Adrenal gland (tissue), 12 donors: ENCODE data around the gene ERI3. TPM values are rescaled to one million over a fixed set of nuclear protein-coding genes. Genes with fewer than 3 reads are reported as not detected.

ENCODE experiments used
- DNase-seq, 7 donors: peaks; one replicate each; pipeline ENCODE4 v3.0.0-alpha.2; 2019 to 2020
- H3K27ac ChIP-seq, 5 donors: fragments of 200-600 bp; sonication (generic) in 4 of 5; 1 replicate in 3 of 5; 2 replicates in 2 of 5; pipeline versions ENCODE4 v1.5.1 to v1.8.0; 2016 to 2020; ENCODE audit warnings: mild to moderate bottlenecking in 1 of 5
- H3K27me3 ChIP-seq: fragments of 200-600 bp; 2 replicates; pipeline ENCODE4 v1.8.0; 2021
- H3K36me3 ChIP-seq, 2 donors: fragments of 200-600 bp; replicated peaks in 1 of 2; 1 replicate in 1 of 2; 2 replicates in 1 of 2; pipeline versions ENCODE4 v1.5.1 to v1.8.0; 2018 to 2022
- H3K4me1 ChIP-seq, 2 donors: fragments of 200-600 bp; replicated peaks in 1 of 2; 1 replicate in 1 of 2; 2 replicates in 1 of 2; pipeline versions ENCODE4 v1.5.1 to v1.8.0; 2018 to 2021
- H3K4me3 ChIP-seq, 4 donors: fragments of 200-600 bp; sonication (generic) in 3 of 4; one replicate each; pipeline ENCODE4 v1.5.1; 2016 to 2018
- H3K9me3 ChIP-seq, 3 donors: fragments of 200-600 bp; sonication (generic) in 1 of 3; replicated peaks in 1 of 3; 1 replicate in 2 of 3; 2 replicates in 1 of 3; pipeline versions ENCODE4 v1.5.1 to v1.8.0; 2016 to 2021
- POLR2A ChIP-seq, 2 donors: fragments of 450-650 bp; IDR thresholded peaks; one replicate each; pipeline ENCODE4 v1.6.1; 2017; ENCODE audit warnings: antibody characterized with exemption in 2 of 2, mild to moderate bottlenecking in 2 of 2, moderate library complexity in 1 of 2
- WGBS, 4 donors: extraction: QIAGEN DNeasy Blood & Tissue Kit in 2 of 4; methylation state at CpG; one replicate each; pipeline versions ENCODE4 v1.1.5 to v1.1.7; 2013 to 2017; 5-methylcytosine and 5-hydroxymethylcytosine counted together
- intact Hi-C, 2 donors: fragments of 100-400 bp; cut with DNase I; formaldehyde crosslinking; loops; one replicate each; pipeline versions ENCODE4 v1.14.1 to v1.15.0; 2022 to 2023
- polyA plus RNA-seq, 3 donors: library from polyadenylated mRNA; stranded (reverse); fragments of 200-250 nt in 2 of 3; fragments of 350-450 nt in 1 of 3; fragmentation: Illumina TruSeq in 1 of 3; extraction: RNeasy Lipid Tissue Mini Kit (QIAGEN cat#74804) in 1 of 3; gene quantifications; one replicate each; pipeline ENCODE4 v1.2.3, GENCODE V29; 2013 to 2014
- total RNA-seq, 9 donors: library from RNA; depleted of rRNA in 4 of 9; stranded (reverse); fragments of >200 nt in 4 of 9; fragments of 120-200 nt in 1 of 9; fragmentation: NEBNext Ultra II Directional in 1 of 9; extraction: Animal tissue kit (Norgen Biotek cat#: 25700) in 1 of 9; gene quantifications; one replicate each; pipeline versions ENCODE4 v1.1.0 to v1.2.4, GENCODE V29; 2013 to 2023
- TF ChIP-seq, protein P1 (sequence below), 6 experiments: fragments of 450-650 bp in 4 of 6; fragments of 200-600 bp in 2 of 6; sonication (generic) in 1 of 6; IDR thresholded peaks; 1 replicate in 5 of 6; 2 replicates in 1 of 6; pipeline versions ENCODE4 v1.5.1 to v1.8.0; 2016 to 2021; ENCODE audit warnings: antibody characterized with exemption in 6 of 6, mild to moderate bottlenecking in 2 of 6, moderate library complexity in 1 of 6
- donor health status: healthy with polysubstance abuse.
- donor health status: Bipolar disorder and iron deficiency.
- donor health status: DM: yes; HTN: yes; CAD: no.
- donor health status: DM: no; HTN: no; CAD: no.
- donor health status: DM: no; HTN: no; CAD: no.
- donor health status: DM: yes; HTN: yes; CAD: no.

Gene ERI3
- total and polyA plus RNA-seq, 12 donors: 33.8 to 68.4 (median 46.7) TPM

GRCh38 chr1:44328671-44329416 is 26.2 kb downstream of the ERI3 start:
- Histone ChIP-seq H3K27me3 (no peaks in the 10 kb centered on the region), H3K27ac (no peak overlapping the region), H3K4me1 (peaks cover 0 to 10% of the 10 kb centered on the region in 2 donors), H3K36me3 (peaks cover 0 to 3% of the 10 kb centered on the region in 2 donors), H3K4me3 (no peak overlapping the region), H3K9me3 (no peaks in the 10 kb centered on the region)
- intact Hi-C loops: no loop called here
- 78 to 87% (median 83%) methylated on average over 5 of the region's 5 CpGs for WGBS, 4 donors
- no peak for TF ChIP-seq POLR2A (IDR thresholded peaks at IDR 0.05)
- TF ChIP-seq, protein P1, sequence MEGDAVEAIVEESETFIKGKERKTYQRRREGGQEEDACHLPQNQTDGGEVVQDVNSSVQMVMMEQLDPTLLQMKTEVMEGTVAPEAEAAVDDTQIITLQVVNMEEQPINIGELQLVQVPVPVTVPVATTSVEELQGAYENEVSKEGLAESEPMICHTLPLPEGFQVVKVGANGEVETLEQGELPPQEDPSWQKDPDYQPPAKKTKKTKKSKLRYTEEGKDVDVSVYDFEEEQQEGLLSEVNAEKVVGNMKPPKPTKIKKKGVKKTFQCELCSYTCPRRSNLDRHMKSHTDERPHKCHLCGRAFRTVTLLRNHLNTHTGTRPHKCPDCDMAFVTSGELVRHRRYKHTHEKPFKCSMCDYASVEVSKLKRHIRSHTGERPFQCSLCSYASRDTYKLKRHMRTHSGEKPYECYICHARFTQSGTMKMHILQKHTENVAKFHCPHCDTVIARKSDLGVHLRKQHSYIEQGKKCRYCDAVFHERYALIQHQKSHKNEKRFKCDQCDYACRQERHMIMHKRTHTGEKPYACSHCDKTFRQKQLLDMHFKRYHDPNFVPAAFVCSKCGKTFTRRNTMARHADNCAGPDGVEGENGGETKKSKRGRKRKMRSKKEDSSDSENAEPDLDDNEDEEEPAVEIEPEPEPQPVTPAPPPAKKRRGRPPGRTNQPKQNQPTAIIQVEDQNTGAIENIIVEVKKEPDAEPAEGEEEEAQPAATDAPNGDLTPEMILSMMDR (IDR thresholded peaks at IDR 0.05): no peak
- DNase-seq: no peak

DNA sequence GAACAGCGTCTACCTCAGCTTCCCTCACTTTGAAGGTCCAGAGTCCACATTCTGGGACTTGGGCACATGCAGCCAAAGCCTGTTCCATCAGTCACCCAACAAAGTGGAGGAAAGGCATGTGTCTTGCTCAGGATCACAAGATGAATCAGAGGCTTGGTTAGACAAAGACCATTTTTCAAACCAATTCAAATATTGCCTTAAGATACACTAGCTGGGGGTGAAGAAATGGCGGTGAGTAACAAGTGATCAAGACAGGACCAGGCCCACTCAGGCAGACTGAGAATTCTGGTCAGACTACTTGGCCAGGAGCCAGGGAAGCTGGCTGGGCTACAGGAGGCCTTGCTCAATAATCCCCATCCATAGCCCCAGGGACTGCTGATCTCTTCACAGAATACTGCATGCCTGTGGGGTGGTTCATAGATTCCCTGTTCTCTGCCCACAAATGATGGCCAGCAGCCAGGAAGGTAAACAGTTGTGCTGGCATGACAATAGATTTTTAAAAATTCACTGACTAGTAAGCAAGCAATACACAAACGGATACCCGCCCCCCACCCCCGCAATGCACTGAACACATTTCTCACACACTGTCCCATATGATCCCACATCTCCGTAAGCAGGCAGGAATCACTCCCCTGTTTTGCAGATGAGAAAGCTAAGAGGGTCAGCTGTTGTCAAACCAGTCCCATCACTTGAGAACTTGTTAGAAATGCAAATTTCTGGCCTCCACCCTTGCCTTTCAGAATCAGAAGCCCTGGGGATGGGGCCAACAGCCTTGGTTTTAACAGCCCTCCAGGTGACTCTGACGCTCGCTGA is 27.2 kb downstream of the ERI3 start:
- DNase-seq: peak; percentile 52 to 94 (median 87)
- peaks cover 0 to 10% of the 10 kb centered on the region in 2 donors for H3K4me1 ChIP-seq
- intact Hi-C loops: no loop called here
- H3K36me3 ChIP-seq: no peaks in the 10 kb centered on the region
- no peaks in the 10 kb centered on the region for H3K9me3 ChIP-seq
- no peak overlapping the region for H3K4me3 ChIP-seq
- TF ChIP-seq, protein P1 (IDR thresholded peaks at IDR 0.05): no peak
- no peak for TF ChIP-seq POLR2A (IDR thresholded peaks at IDR 0.05)
- H3K27me3 ChIP-seq: no peaks in the 10 kb centered on the region
- WGBS, 4 donors: 76 to 86% (median 83%) methylated on average over 8 of the region's 8 CpGs
- H3K27ac ChIP-seq: peak overlapping the region in 1 of 5 donors; percentile 24

DNA sequence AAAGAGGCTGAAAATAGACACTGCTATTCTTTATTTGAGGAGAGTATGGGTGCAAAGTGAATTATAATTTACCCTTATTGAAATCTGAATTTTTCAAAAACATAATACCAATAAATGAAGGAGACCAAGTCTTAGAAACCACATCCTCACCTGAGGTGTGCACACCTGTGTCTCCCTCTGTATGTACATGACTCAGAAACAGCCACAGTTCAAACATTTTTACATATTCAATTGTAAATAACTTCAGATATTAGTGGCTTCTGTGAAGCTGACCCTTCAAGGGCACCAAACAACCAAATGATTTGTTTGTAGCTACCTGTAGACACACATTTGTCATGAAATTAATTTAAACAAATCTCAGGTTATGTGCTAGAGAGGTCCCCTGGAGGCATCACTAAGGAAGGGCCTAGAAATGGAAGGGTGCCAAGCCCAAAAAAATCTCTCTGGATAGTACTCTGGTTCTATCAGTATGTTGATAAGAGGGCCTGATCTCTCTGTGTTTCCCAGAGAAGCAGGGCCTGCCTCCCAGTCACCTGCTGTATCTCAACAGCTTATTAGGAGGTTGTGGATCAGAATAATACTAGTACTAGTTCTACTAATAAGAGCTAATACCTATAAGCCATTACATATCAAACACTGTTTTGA is 28.1 kb downstream of the ERI3 start:
- peak in 1 of 7 donors; percentile 14 for DNase-seq
- intact Hi-C loops: no loop called here
- Histone ChIP-seq H3K27me3 (no peaks in the 10 kb centered on the region), H3K9me3 (no peaks in the 10 kb centered on the region), H3K4me1 (peaks cover 0 to 10% of the 10 kb centered on the region in 2 donors), H3K27ac (no peak overlapping the region), H3K4me3 (no peak overlapping the region), H3K36me3 (no peaks in the 10 kb centered on the region)
- TF ChIP-seq POLR2A (IDR thresholded peaks at IDR 0.05): no peak
- TF ChIP-seq, protein P1 (IDR thresholded peaks at IDR 0.05): no peak
